ENCODE data around the gene RAB1A.

The RAB1A gene

GRCh38 chr2:65092791-65093190 is 37.1 kb downstream of the RAB1A start:
- DNase-seq (ENCODE audit: low spot score) = no peak

- no peak for DNase-seq (ENCODE audit: low spot score)
These were observed 44.8 kb downstream of the RAB1A start for GRCh38 chr2:65085148-65085547.

- no peak for DNase-seq (ENCODE audit: low spot score)
These were observed 48.6 kb downstream of the RAB1A start for GRCh38 chr2:65081232-65081685.

- DNase-seq (ENCODE audit: low spot score) = no peak
These were observed 50.9 kb downstream of the RAB1A start for GRCh38 chr2:65079017-65079416.

GRCh38 chr2:65077898-65078297 is 52.0 kb downstream of the RAB1A start:
- no peak for DNase-seq (ENCODE audit: low spot score)

- DNase-seq (ENCODE audit: low spot score) = peak; percentile 41
These were observed 53.6 kb downstream of the RAB1A start for GRCh38 chr2:65076345-65076710.

GRCh38 chr2:65075605-65076344 is 54.1 kb downstream of the RAB1A start:
- no peak for DNase-seq (ENCODE audit: low spot score)

- no peak for DNase-seq (ENCODE audit: low spot score)
These were observed 54.7 kb downstream of the RAB1A start for GRCh38 chr2:65075176-65075575.

GRCh38 chr2:65073879-65074565 is 55.9 kb downstream of the RAB1A start:
- DNase-seq (ENCODE audit: low spot score) = no peak

- DNase-seq (ENCODE audit: low spot score) = no peak
These were observed 57.5 kb downstream of the RAB1A start for GRCh38 chr2:65072181-65072970.

- no peak for DNase-seq (ENCODE audit: low spot score)
These were observed 58.3 kb downstream of the RAB1A start for GRCh38 chr2:65071499-65072180.

GRCh38 chr2:65070856-65071255 is 59.0 kb downstream of the RAB1A start:
- no peak for DNase-seq (ENCODE audit: low spot score)

- peak; percentile 67 for DNase-seq (ENCODE audit: low spot score)
These were observed 59.6 kb downstream of the RAB1A start for GRCh38 chr2:65070172-65070830.

- DNase-seq (ENCODE audit: low spot score) = no peak
These were observed 60.5 kb downstream of the RAB1A start for GRCh38 chr2:65069439-65069824.

- no peak for DNase-seq (ENCODE audit: low spot score)
These were observed 61.9 kb downstream of the RAB1A start for GRCh38 chr2:65067806-65068553.

GRCh38 chr2:65064728-65065552 is 65.0 kb downstream of the RAB1A start:
- DNase-seq (ENCODE audit: low spot score) = peak; percentile 72

GRCh38 chr2:65062843-65063825 is 66.8 kb downstream of the RAB1A start:
- peak; percentile 33 for DNase-seq (ENCODE audit: low spot score)

GRCh38 chr2:65061910-65062339 is 68.0 kb downstream of the RAB1A start:
- no peak for DNase-seq (ENCODE audit: low spot score)

All from AG08395 (cell line).